ENCODE results near the gene ALDH16A1. TPM values are rescaled to one million over a fixed set of nuclear protein-coding genes. Genes with fewer than 3 reads are reported as not detected.

The ALDH16A1 gene
- total and polyA plus RNA-seq, 2 donors (not counting 3 experiments of a cell fraction or from before 2014, with no cell fraction given) = 27.6 to 33.2 TPM

- Histone ChIP-seq H3K4me2 (ENCODE audit: insufficient read depth, low read length) (no peak overlapping the region), H2AFZ (ENCODE audit: low read depth, low read length) (no peak overlapping the region), H3K9me3 (replicated peaks; ENCODE audit: control insufficient read depth, insufficient read depth, low read length) (no peaks in the 10 kb centered on the region), H3K9ac (replicated peaks; ENCODE audit: extremely low read depth, insufficient read depth, low read length) (no peak overlapping the region), H3K4me3 (replicated peaks in 1 of 3; ENCODE audit: insufficient read depth in 1 of 3, low read depth in 1 of 3, low read length in 3 of 3) (no peak overlapping the region), H3K27ac (ENCODE audit: insufficient read depth, low read depth, low read length) (no peak overlapping the region), H3K79me2 (ENCODE audit: control insufficient read depth, insufficient read depth, low read length) (peaks cover 47% of the 10 kb centered on the region), H3K36me3 (ENCODE audit: control insufficient read depth in 2 of 2, extremely low read depth in 1 of 2, insufficient read depth in 2 of 2, low read length in 2 of 2) (peaks cover 28 to 34% of the 10 kb centered on the region in 2 experiments), H3K4me1 (ENCODE audit: control insufficient read depth, extremely low read depth, insufficient read depth, low read length) (peaks cover 12% of the 10 kb centered on the region), H3K9me1 (replicated peaks; ENCODE audit: control insufficient read depth, extremely low read depth, insufficient read depth, low read length) (no peaks in the 10 kb centered on the region), H4K20me1 (replicated peaks; ENCODE audit: control insufficient read depth, extremely low read depth, insufficient read depth, low read length) (peaks cover 5% of the 10 kb centered on the region), H3K27me3 (ENCODE audit: control insufficient read depth in 2 of 2, insufficient read depth in 2 of 2, low read length in 2 of 2) (no peaks in the 10 kb centered on the region)
- intact Hi-C loops (cut with micrococcal nuclease) (no loop called here), dilution Hi-C loops (cut with MboI; ENCODE audit: extremely low pct_ligation_motif_present, low sequenced_read_pairs) (no loop called here)
- ChIA-PET POLR2A (no interaction called here), CTCF (interaction anchor here (0.5 to 1.5 kb wide), 2 partner anchors 78 to 125 kb away, joined by 3 to 4 read pairs; no protein-coding TSS in a partner anchor)
- DNase-seq (ENCODE audit: low read depth, low spot score) (no peak), FAIRE-seq (no peak)
- TF ChIP-seq CTCF (IDR thresholded peaks at IDR 0.05; ENCODE audit: extremely low read depth in 1 of 2, insufficient read depth in 1 of 2, low read depth in 1 of 2, low read length in 2 of 2) (no peak), MYC (IDR thresholded peaks at IDR 0.05; ENCODE audit: low read depth, low read length) (no peak), JUN (IDR thresholded peaks at IDR 0.05; ENCODE audit: borderline replicate concordance, insufficient read depth, insufficient read length, low read depth) (no peak), FOS (IDR thresholded peaks at IDR 0.05; ENCODE audit: borderline replicate concordance, insufficient read depth, low read length) (no peak), POLR2AphosphoS5 (IDR thresholded peaks at IDR 0.05; ENCODE audit: insufficient read depth, low read depth, low read length) (no peak), GATA2 (IDR thresholded peaks at IDR 0.05; ENCODE audit: insufficient read depth, insufficient read length, low read depth, low read length) (no peak), EZH2 (IDR thresholded peaks at IDR 0.05; ENCODE audit: borderline replicate concordance, low read depth, low read length, severe bottlenecking) (no peak), MAX (IDR thresholded peaks at IDR 0.05; ENCODE audit: insufficient read depth, insufficient read length) (no peak), POLR2A (IDR thresholded peaks at IDR 0.05; ENCODE audit: low read depth, low read length) (no peak)
- no TSS peak for BruUV-seq (replicated peaks)
Measured at GRCh38 chr19:49491804-49492572, 39.0 kb downstream of the ALDH16A1 start.
